Right lung (tissue), 5 donors: ENCODE data around the gene SELENON. TPM values are rescaled to one million over a fixed set of nuclear protein-coding genes. Genes with fewer than 3 reads are reported as not detected.

Experiments used
- DNase-seq, 2 donors: peaks; one replicate each; pipeline ENCODE4 v3.0.0-alpha.2; 2013
- polyA plus RNA-seq, 5 donors: library from polyadenylated mRNA; unstranded; fragments of 120-200 nt; gene quantifications; one replicate each; pipeline versions ENCODE4 v1.2.1 to v1.2.3, GENCODE V29; 2013; ENCODE audit warnings: inconsistent platforms in 1 of 5, low replicate concordance in 1 of 5; ENCODE audit not compliant: insufficient read length in 5 of 5, insufficient read depth in 1 of 5

SELENON gene
- polyA plus RNA-seq, 5 donors: 73.7 to 110 (median 88.6) TPM

- no peak for DNase-seq
Measured at GRCh38 chr1:25768999-25769398, 31.0 kb upstream of the SELENON start.

GRCh38 chr1:25769625-25770383 lies 30.2 kb upstream of the SELENON start:
- DNase-seq: no peak

GRCh38 chr1:25770541-25771220 lies 29.3 kb upstream of the SELENON start:
- no peak for DNase-seq

- peak; percentile 23 to 30 for DNase-seq
Measured at GRCh38 chr1:25771221-25772114, 28.5 kb upstream of the SELENON start.

GRCh38 chr1:25772164-25772563 lies 27.8 kb upstream of the SELENON start:
- no peak for DNase-seq

- no peak for DNase-seq
Measured at GRCh38 chr1:25772692-25773245, 27.2 kb upstream of the SELENON start.

- DNase-seq: no peak
Measured at GRCh38 chr1:25773441-25774125, 26.4 kb upstream of the SELENON start.

- no peak for DNase-seq
Measured at GRCh38 chr1:25774206-25774803, 25.7 kb upstream of the SELENON start.

GRCh38 chr1:25774921-25775771 lies 24.8 kb upstream of the SELENON start:
- no peak for DNase-seq

GRCh38 chr1:25779388-25779787 lies 20.6 kb upstream of the SELENON start:
- no peak for DNase-seq

- DNase-seq: no peak
Measured at GRCh38 chr1:25779894-25780293, 20.1 kb upstream of the SELENON start.

- no peak for DNase-seq
Measured at GRCh38 chr1:25780318-25781129, 19.5 kb upstream of the SELENON start.

- DNase-seq: no peak
Measured at GRCh38 chr1:25781130-25781433, 18.9 kb upstream of the SELENON start.

- DNase-seq: no peak
Measured at GRCh38 chr1:25782608-25783201, 17.3 kb upstream of the SELENON start.

GRCh38 chr1:25784575-25785051 lies 15.4 kb upstream of the SELENON start:
- no peak for DNase-seq

- no peak for DNase-seq
Measured at GRCh38 chr1:25785333-25786067, 14.5 kb upstream of the SELENON start.

GRCh38 chr1:25786887-25787759 lies 12.9 kb upstream of the SELENON start:
- DNase-seq: no peak
